Sigmoid colon (tissue), 4 donors: ENCODE measurements around the gene CSH1.
"Not testable (repeated sequence)": the region's sequence is repeated elsewhere in the genome, so short reads cannot be mapped to it uniquely, and the experiment has no call there.

ENCODE experiments used
- CTCF ChIP-seq, 4 experiments: fragments of 450-650 bp in 3 of 4; fragments of 200-600 bp in 1 of 4; IDR thresholded peaks; one replicate each; pipeline ENCODE4 v1.5.1; 2016 to 2019; ENCODE audit warnings: antibody characterized with exemption in 4 of 4, mild to moderate bottlenecking in 3 of 4, moderate library complexity in 2 of 4
- EP300 ChIP-seq, 4 donors: sonication (generic); formaldehyde crosslinking; IDR thresholded peaks; one replicate each; pipeline ENCODE4 v1.6.1; 2017; ENCODE audit warnings: antibody characterized with exemption in 4 of 4
- POLR2A ChIP-seq, 2 donors: fragments of 450-650 bp; IDR thresholded peaks; one replicate each; pipeline ENCODE4 v1.6.1; 2016; ENCODE audit warnings: antibody characterized with exemption in 2 of 2, mild to moderate bottlenecking in 2 of 2, moderate library complexity in 2 of 2
- POLR2AphosphoS5 ChIP-seq, 4 donors: sonication (generic); formaldehyde crosslinking; IDR thresholded peaks; one replicate each; pipeline ENCODE4 v1.6.1; 2017; ENCODE audit warnings: antibody characterized with exemption in 4 of 4

DNA sequence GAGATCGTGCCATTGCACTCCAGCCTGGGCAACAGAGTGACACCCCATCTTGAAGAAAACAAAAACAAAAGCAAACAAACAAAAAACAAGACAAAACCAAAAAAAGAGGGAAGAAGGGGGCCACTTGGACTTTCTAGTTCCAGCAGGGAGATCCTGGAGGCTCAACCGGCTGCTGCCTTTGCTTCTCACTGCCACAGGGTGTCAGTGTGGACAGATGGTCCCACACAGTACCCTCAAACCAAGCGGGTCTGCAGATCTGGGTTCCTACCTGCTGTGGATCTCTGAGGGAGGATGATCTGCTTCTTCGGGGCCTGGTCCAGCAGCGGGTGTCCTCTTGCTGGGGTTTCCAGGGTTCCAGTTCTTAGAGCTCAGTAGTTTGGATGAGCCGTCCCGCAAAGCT, 29.7 kb downstream of the CSH1 start:
- TF ChIP-seq CTCF, POLR2A, POLR2AphosphoS5, EP300 (IDR thresholded peaks at IDR 0.05): not testable (repeated sequence)
